Ishikawa (cell line): ENCODE results near the gene ZNF672.

Source experiments
- NFIC ChIP-seq: IDR thresholded peaks from 2 replicates; pipeline ENCODE4 v1.6.1; 2012
- REST ChIP-seq: IDR thresholded peaks from 2 replicates; pipeline ENCODE4 v1.6.1; 2012; ENCODE audit warnings: low read depth, mild to moderate bottlenecking
- TEAD4 ChIP-seq: IDR thresholded peaks from 2 replicates; pipeline ENCODE4 v1.6.1; 2012
- YY1 ChIP-seq: IDR thresholded peaks from 2 replicates; pipeline ENCODE4 v1.6.1; 2012; ENCODE audit warnings: low read depth

GRCh38 chr1:248853663-248854375 is 15.8 kb downstream of the ZNF672 start:
- TF ChIP-seq TEAD4 (no peak), YY1 (no peak), NFIC (no peak), REST (no peak)
